ENCODE results near the gene CADM2.

Gene CADM2

DNA sequence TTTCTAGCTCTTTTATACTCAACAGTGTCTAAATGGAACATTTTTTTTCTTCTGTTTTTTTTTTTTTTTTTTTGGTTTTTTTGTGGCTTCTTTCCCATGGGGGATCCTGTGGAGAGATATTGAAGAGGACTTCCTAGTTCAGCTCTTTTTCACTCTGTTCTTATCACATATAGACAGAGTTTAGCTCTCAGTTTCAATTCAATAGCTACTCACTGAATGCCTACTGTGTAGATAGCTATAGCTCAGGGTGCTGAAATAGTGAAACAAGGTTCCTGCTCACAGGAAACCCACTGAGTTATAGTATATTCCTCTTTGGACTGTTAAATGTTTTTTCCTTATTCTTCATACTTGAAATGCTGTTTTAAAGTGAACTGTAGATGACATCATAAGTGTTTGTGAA, 918.8 kb downstream of the CADM2 start:
- H3K4me2 ChIP-seq, result no peak overlapping the region
- no peaks in the 10 kb centered on the region for H3K79me2 ChIP-seq (ENCODE audit: insufficient read depth, low read depth)
- H3K36me3 ChIP-seq (ENCODE audit: insufficient read depth), result no peaks in the 10 kb centered on the region
- no peaks in the 10 kb centered on the region for H3K27me3 ChIP-seq (ENCODE audit: insufficient read depth, low read depth)
- no peak overlapping the region for H3K27ac ChIP-seq
- H3K9ac ChIP-seq, result no peak overlapping the region
- no peaks in the 10 kb centered on the region for H3K4me1 ChIP-seq (ENCODE audit: low read depth, poor library complexity, severe bottlenecking)
- no peaks in the 10 kb centered on the region for H4K20me1 ChIP-seq (ENCODE audit: insufficient read depth)
- TF ChIP-seq, protein P1, sequence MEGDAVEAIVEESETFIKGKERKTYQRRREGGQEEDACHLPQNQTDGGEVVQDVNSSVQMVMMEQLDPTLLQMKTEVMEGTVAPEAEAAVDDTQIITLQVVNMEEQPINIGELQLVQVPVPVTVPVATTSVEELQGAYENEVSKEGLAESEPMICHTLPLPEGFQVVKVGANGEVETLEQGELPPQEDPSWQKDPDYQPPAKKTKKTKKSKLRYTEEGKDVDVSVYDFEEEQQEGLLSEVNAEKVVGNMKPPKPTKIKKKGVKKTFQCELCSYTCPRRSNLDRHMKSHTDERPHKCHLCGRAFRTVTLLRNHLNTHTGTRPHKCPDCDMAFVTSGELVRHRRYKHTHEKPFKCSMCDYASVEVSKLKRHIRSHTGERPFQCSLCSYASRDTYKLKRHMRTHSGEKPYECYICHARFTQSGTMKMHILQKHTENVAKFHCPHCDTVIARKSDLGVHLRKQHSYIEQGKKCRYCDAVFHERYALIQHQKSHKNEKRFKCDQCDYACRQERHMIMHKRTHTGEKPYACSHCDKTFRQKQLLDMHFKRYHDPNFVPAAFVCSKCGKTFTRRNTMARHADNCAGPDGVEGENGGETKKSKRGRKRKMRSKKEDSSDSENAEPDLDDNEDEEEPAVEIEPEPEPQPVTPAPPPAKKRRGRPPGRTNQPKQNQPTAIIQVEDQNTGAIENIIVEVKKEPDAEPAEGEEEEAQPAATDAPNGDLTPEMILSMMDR (conservative IDR thresholded peaks at IDR 0.05; ENCODE audit: low read depth, low read length), result no peak
- no peak overlapping the region for H3K4me3 ChIP-seq (IDR thresholded peaks at IDR 0.05; ENCODE audit: insufficient read depth, low read depth, low read length)
- H2AFZ ChIP-seq (ENCODE audit: low read depth), result no peak overlapping the region

- Histone ChIP-seq H3K27me3 (ENCODE audit: insufficient read depth, low read depth) (no peaks in the 10 kb centered on the region), H4K20me1 (ENCODE audit: insufficient read depth) (no peaks in the 10 kb centered on the region), H3K79me2 (ENCODE audit: insufficient read depth, low read depth) (no peaks in the 10 kb centered on the region), H3K27ac (no peak overlapping the region), H3K36me3 (ENCODE audit: insufficient read depth) (no peaks in the 10 kb centered on the region), H3K9ac (no peak overlapping the region), H3K4me1 (ENCODE audit: low read depth, poor library complexity, severe bottlenecking) (no peaks in the 10 kb centered on the region), H2AFZ (ENCODE audit: low read depth) (no peak overlapping the region), H3K4me3 (IDR thresholded peaks at IDR 0.05; ENCODE audit: insufficient read depth, low read depth, low read length) (no peak overlapping the region), H3K4me2 (no peak overlapping the region)
- TF ChIP-seq, protein P1 (conservative IDR thresholded peaks at IDR 0.05; ENCODE audit: low read depth, low read length), result no peak
These were observed 923.1 kb downstream of the CADM2 start for GRCh38 chr3:85881833-85882393.

DNA sequence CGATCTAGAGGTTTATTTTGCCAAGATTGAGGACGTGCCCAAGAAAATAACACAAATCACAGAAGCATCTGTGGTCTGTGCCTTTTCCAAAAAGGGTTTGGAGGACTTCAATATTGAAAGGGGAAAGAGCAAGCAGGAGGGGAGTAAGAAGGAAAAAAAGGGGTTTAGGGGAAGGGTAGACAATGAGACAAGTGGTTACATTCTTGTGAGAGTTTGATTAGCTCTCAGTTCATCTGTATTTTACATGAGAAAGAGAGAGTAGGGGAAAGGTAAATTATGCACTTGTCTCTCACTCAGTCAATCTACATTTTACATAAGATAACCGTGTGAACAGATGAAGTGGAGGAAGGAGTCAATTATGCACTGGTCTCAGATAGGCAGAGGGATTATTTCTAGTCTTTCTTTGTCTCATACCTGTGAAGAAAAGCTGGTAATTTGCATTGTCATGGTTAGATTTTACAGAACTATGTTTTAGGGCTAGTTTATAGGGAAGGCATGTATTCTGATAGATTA, 931.3 kb downstream of the CADM2 start:
- no peaks in the 10 kb centered on the region for H3K36me3 ChIP-seq (ENCODE audit: insufficient read depth)
- TF ChIP-seq, protein P1 (conservative IDR thresholded peaks at IDR 0.05; ENCODE audit: low read depth, low read length), result no peak
- no peak overlapping the region for H3K27ac ChIP-seq

GRCh38 chr3:85903434-85903833, 944.6 kb downstream of the CADM2 start:
- TF ChIP-seq, protein P1 (conservative IDR thresholded peaks at IDR 0.05; ENCODE audit: low read depth, low read length), result no peak
- Histone ChIP-seq H3K9ac (no peak overlapping the region), H2AFZ (ENCODE audit: low read depth) (no peak overlapping the region), H3K27me3 (ENCODE audit: insufficient read depth, low read depth) (no peaks in the 10 kb centered on the region), H3K27ac (no peak overlapping the region), H4K20me1 (ENCODE audit: insufficient read depth) (no peaks in the 10 kb centered on the region), H3K79me2 (ENCODE audit: insufficient read depth, low read depth) (no peaks in the 10 kb centered on the region), H3K36me3 (ENCODE audit: insufficient read depth) (no peaks in the 10 kb centered on the region), H3K4me1 (ENCODE audit: low read depth, poor library complexity, severe bottlenecking) (no peaks in the 10 kb centered on the region), H3K4me2 (no peak overlapping the region), H3K4me3 (IDR thresholded peaks at IDR 0.05; ENCODE audit: insufficient read depth, low read depth, low read length) (no peak overlapping the region)

More for the DNA sequence above, 931.3 kb downstream of the CADM2 start:
- H3K4me3 ChIP-seq (IDR thresholded peaks at IDR 0.05; ENCODE audit: insufficient read depth, low read depth, low read length), result no peak overlapping the region
- H3K27me3 ChIP-seq (ENCODE audit: insufficient read depth, low read depth), result no peaks in the 10 kb centered on the region
- no peak overlapping the region for H2AFZ ChIP-seq (ENCODE audit: low read depth)
- H3K4me1 ChIP-seq (ENCODE audit: low read depth, poor library complexity, severe bottlenecking), result peaks cover 6% of the 10 kb centered on the region
- H3K79me2 ChIP-seq (ENCODE audit: insufficient read depth, low read depth), result no peaks in the 10 kb centered on the region
- no peak overlapping the region for H3K9ac ChIP-seq
- no peak overlapping the region for H3K4me2 ChIP-seq
- no peaks in the 10 kb centered on the region for H4K20me1 ChIP-seq (ENCODE audit: insufficient read depth)

Data from KMS-11 (cell line).